Ovary (tissue), 3 donors: Measurements from ENCODE around the gene CEBPG.

ENCODE experiments used
- CTCF ChIP-seq, 3 donors: fragments of 450-650 bp in 2 of 3; fragments of 200-600 bp in 1 of 3; IDR thresholded peaks; one replicate each; pipeline versions ENCODE4 v1.5.1 to v1.8.0; 2016 to 2022; ENCODE audit warnings: antibody characterized with exemption in 3 of 3, mild to moderate bottlenecking in 1 of 3
- POLR2A ChIP-seq: fragments of 450-650 bp; IDR thresholded peaks from one replicate; pipeline ENCODE4 v1.6.1; 2017; ENCODE audit warnings: antibody characterized with exemption, mild to moderate bottlenecking, moderate library complexity
- donor health status: DM: no; HTN: no; CAD: no.

GRCh38 chr19:33348301-33349010 is 25.1 kb upstream of the CEBPG start:
- TF ChIP-seq CTCF (IDR thresholded peaks at IDR 0.05) (no peak), POLR2A (no peak)
